Natural killer cell (primary cell): ENCODE results near the gene VPS35L. TPM values are rescaled to one million over a fixed set of nuclear protein-coding genes. Genes with fewer than 3 reads are reported as not detected.

Experiments used
- ATAC-seq, 3 donors: fragments of 150-1000 bp in 2 of 3; fragments of 200-7000 bp in 1 of 3; cut with Tn5 transposase; 1 replicate in 1 of 3; 2 replicates in 2 of 3; pipeline ENCODE4 v1.10.0; 2021; ENCODE audit warnings: mild to moderate bottlenecking in 2 of 3, moderate library complexity in 2 of 3
- DNase-seq, 2 donors: peaks; one replicate each; pipeline versions ENCODE4 v3.0.0 to v3.0.0-alpha.2; 2013 to 2021; ENCODE audit warnings: mixed read lengths in 1 of 2
- H3K27ac ChIP-seq: one replicate; pipeline ENCODE4 v1.5.1; 2013; ENCODE audit warnings: mild to moderate bottlenecking, low read length
- H3K27me3 ChIP-seq: one replicate; pipeline ENCODE4 v1.6.1; 2013; ENCODE audit warnings: low read length; ENCODE audit not compliant: control insufficient read depth, insufficient read depth
- H3K36me3 ChIP-seq: one replicate; pipeline ENCODE4 v1.6.1; 2013; ENCODE audit warnings: low read length; ENCODE audit not compliant: control insufficient read depth, insufficient read depth
- H3K4me1 ChIP-seq: one replicate; pipeline ENCODE4 v1.6.1; 2013; ENCODE audit warnings: low read length; ENCODE audit not compliant: control insufficient read depth, insufficient read depth
- H3K4me3 ChIP-seq: one replicate; pipeline ENCODE4 v1.5.1; 2013; ENCODE audit warnings: low read length
- H3K9me3 ChIP-seq: one replicate; pipeline ENCODE4 v1.6.1; 2013; ENCODE audit warnings: low read length; ENCODE audit not compliant: control insufficient read depth, insufficient read depth
- H3K27ac Mint-ChIP-seq, 2 donors: one replicate each; pipeline ENCODE4 v1.8.0; 2022; ENCODE audit warnings: mild to moderate bottlenecking in 2 of 2, mixed read lengths in 2 of 2, moderate library complexity in 1 of 2
- H3K27me3 Mint-ChIP-seq, 2 donors: one replicate each; pipeline ENCODE4 v1.8.0; 2022; ENCODE audit warnings: low read depth in 2 of 2, mixed read lengths in 2 of 2
- H3K36me3 Mint-ChIP-seq: one replicate; pipeline ENCODE4 v1.8.0; 2022; ENCODE audit warnings: mixed read lengths
- H3K4me1 Mint-ChIP-seq, 2 donors: one replicate each; pipeline ENCODE4 v1.8.0; 2022; ENCODE audit warnings: mixed read lengths in 2 of 2
- H3K4me3 Mint-ChIP-seq: one replicate; pipeline ENCODE4 v1.8.0; 2022; ENCODE audit warnings: mild to moderate bottlenecking, moderate library complexity, mixed read lengths
- H3K9me3 Mint-ChIP-seq, 2 donors: one replicate each; pipeline ENCODE4 v1.8.0; 2022; ENCODE audit warnings: mixed read lengths in 2 of 2
- WGBS: methylation state at CpG from one replicate; pipeline ENCODE4 v1.1.7; 2013; ENCODE audit warnings: missing lambda C conversion rate; ENCODE audit not compliant: insufficient coverage; 5-methylcytosine and 5-hydroxymethylcytosine counted together
- intact Hi-C: fragments of 100-400 bp; cut with micrococcal nuclease; formaldehyde crosslinking; loops from one replicate; pipeline ENCODE4 v1.14.2; 2022
- total RNA-seq, 4 donors: library from RNA; stranded (reverse); fragments of 120-200 nt in 1 of 4; gene quantifications; one replicate each; pipeline versions ENCODE4 v1.2.3 to v1.2.4, GENCODE V29; 2013 to 2022
- TF ChIP-seq, protein P1 (sequence below): fragments of 200-600 bp; IDR thresholded peaks from one replicate; pipeline ENCODE4 v1.8.0; 2022; ENCODE audit warnings: antibody characterized with exemption

VPS35L gene
- total RNA-seq, 3 donors from 2014 or later (not counting 1 experiment from before 2014, with no cell fraction given) = 37.4 to 53.5 (median 44.4) TPM

DNA sequence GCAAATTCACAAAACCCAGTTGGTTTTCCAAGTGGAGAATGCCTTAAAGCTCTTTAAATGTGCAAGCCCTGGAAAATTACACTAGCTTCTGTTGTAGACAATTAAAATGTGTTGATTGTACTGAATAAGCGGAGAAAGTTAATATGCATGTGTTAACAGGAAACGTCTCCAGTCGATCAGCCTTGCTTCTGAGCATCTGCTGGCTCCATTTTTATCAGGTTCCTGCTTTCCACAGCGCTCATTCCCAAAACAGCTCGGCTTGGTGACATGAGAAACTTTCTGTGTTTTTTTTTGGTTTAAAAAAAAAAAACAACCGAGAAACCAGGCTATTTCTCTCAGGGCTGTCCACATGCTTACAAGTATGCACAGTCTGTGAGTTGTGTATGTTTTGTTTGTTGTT lies 60.7 kb downstream of the VPS35L start:
- H3K9me3 Mint-ChIP-seq = no peaks in the 10 kb centered on the region
- TF ChIP-seq, protein P1, sequence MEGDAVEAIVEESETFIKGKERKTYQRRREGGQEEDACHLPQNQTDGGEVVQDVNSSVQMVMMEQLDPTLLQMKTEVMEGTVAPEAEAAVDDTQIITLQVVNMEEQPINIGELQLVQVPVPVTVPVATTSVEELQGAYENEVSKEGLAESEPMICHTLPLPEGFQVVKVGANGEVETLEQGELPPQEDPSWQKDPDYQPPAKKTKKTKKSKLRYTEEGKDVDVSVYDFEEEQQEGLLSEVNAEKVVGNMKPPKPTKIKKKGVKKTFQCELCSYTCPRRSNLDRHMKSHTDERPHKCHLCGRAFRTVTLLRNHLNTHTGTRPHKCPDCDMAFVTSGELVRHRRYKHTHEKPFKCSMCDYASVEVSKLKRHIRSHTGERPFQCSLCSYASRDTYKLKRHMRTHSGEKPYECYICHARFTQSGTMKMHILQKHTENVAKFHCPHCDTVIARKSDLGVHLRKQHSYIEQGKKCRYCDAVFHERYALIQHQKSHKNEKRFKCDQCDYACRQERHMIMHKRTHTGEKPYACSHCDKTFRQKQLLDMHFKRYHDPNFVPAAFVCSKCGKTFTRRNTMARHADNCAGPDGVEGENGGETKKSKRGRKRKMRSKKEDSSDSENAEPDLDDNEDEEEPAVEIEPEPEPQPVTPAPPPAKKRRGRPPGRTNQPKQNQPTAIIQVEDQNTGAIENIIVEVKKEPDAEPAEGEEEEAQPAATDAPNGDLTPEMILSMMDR = no peak
- Histone ChIP-seq H3K4me3 (no peak overlapping the region), H3K9me3 (no peaks in the 10 kb centered on the region), H3K36me3 (peaks cover 9% of the 10 kb centered on the region), H3K27me3 (no peaks in the 10 kb centered on the region), H3K27ac (no peak overlapping the region), H3K4me1 (no peaks in the 10 kb centered on the region)
- DNase-seq = no peak
- ATAC-seq = no peak
- H3K4me1 Mint-ChIP-seq = no peaks in the 10 kb centered on the region
- no peak overlapping the region for H3K4me3 Mint-ChIP-seq
- no peaks in the 10 kb centered on the region for H3K27me3 Mint-ChIP-seq
- intact Hi-C loops = no loop called here
- H3K27ac Mint-ChIP-seq = no peak overlapping the region
- H3K36me3 Mint-ChIP-seq = peaks cover 4% of the 10 kb centered on the region
- WGBS = 97% methylated on average over 6 of the region's 6 CpGs

DNA sequence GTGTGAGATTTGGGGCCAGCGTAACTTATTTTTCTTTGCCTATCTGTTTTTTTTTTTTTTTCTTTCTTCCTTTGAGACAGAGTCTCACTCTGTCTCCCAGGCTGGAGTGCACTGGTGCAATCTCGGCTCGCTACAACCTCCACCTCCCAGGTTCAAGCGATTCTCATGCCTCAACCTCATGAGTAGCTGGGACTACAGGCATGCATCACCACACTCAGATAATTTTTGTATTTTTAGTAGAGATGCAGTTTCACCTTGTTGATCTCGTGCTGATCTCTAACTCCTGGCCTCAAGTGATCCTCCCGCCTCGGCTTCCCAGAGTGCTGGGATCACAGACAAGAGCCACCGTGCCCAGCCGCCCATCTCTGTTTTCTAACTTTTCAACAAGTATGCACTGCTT lies 63.4 kb downstream of the VPS35L start:
- no peak overlapping the region for H3K27ac Mint-ChIP-seq

DNA sequence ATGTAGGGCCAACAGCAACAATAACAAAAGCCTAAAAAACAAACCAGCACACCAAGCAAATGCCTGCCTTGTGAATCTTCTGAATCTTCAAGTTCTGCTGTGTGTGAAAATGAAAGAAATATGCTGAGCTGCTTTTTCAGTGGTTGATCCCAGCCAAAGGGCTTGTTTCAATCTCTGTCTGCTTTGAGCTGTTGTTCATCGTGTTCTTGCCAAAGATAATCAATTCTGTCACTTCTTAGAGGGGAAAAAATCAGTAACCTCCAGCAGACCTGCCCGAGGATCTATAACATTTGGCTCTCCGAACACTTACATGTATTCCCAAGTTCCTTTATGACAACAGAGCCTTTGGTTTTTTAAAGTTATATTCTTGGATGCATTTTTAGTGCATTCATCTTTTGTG lies 65.9 kb downstream of the VPS35L start:
- no peaks in the 10 kb centered on the region for H3K27me3 Mint-ChIP-seq
- intact Hi-C loops = no loop called here
- no peaks in the 10 kb centered on the region for H3K27me3 ChIP-seq
- no peak for ATAC-seq
- no peak overlapping the region for H3K4me3 ChIP-seq
- no peak overlapping the region for H3K27ac ChIP-seq
- no peak for DNase-seq
- H3K9me3 ChIP-seq = no peaks in the 10 kb centered on the region
- no peaks in the 10 kb centered on the region for H3K4me1 Mint-ChIP-seq
- WGBS = 90% methylated on average over 3 of the region's 3 CpGs
- TF ChIP-seq, protein P1 = no peak
- H3K9me3 Mint-ChIP-seq = no peaks in the 10 kb centered on the region
- H3K4me3 Mint-ChIP-seq = no peak overlapping the region
- H3K4me1 ChIP-seq = no peaks in the 10 kb centered on the region
- no peaks in the 10 kb centered on the region for H3K36me3 Mint-ChIP-seq
- peaks cover 11% of the 10 kb centered on the region for H3K36me3 ChIP-seq
- H3K27ac Mint-ChIP-seq = no peak overlapping the region

More for the DNA sequence above, 63.4 kb downstream of the VPS35L start:
- no peaks in the 10 kb centered on the region for H3K27me3 Mint-ChIP-seq
- peaks cover 7% of the 10 kb centered on the region for H3K36me3 ChIP-seq
- no peak overlapping the region for H3K4me3 ChIP-seq
- H3K9me3 Mint-ChIP-seq = no peaks in the 10 kb centered on the region
- TF ChIP-seq, protein P1 = no peak
- DNase-seq = no peak
- H3K4me3 Mint-ChIP-seq = no peak overlapping the region
- 98% methylated on average over 9 of the region's 9 CpGs for WGBS
- H3K36me3 Mint-ChIP-seq = no peaks in the 10 kb centered on the region
- no peak overlapping the region for H3K27ac ChIP-seq
- H3K9me3 ChIP-seq = no peaks in the 10 kb centered on the region
- no peaks in the 10 kb centered on the region for H3K27me3 ChIP-seq
- intact Hi-C loops = no loop called here
- H3K4me1 ChIP-seq = no peaks in the 10 kb centered on the region
- no peaks in the 10 kb centered on the region for H3K4me1 Mint-ChIP-seq
- ATAC-seq = no peak

DNA sequence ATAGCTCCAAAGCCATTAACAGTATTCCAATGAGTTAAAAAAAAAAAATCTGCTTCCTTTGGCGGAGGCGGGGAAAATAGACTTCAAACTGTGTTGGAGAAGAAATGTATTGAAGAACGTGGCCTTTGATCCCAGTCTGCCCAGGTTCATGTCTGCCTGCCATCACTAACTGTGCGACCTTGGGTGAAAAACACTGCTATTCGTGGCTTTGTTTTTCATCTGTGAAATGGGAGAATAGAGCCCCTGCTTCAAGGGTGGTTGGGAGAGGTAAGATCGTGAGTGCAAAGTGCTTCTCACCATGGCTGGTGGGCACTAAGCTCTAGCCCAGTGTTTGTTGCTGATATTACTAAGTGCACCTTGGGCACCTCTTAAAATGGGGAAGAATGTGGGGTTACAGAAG lies 69.5 kb downstream of the VPS35L start:
- Histone ChIP-seq H3K27me3 (no peaks in the 10 kb centered on the region), H3K27ac (no peak overlapping the region), H3K4me3 (no peak overlapping the region), H3K36me3 (peaks cover 9% of the 10 kb centered on the region), H3K4me1 (no peaks in the 10 kb centered on the region), H3K9me3 (no peaks in the 10 kb centered on the region)
- no peak overlapping the region for H3K4me3 Mint-ChIP-seq
- H3K27me3 Mint-ChIP-seq = no peaks in the 10 kb centered on the region
- DNase-seq = no peak
- WGBS = 97% methylated on average over 6 of the region's 6 CpGs
- no peaks in the 10 kb centered on the region for H3K36me3 Mint-ChIP-seq
- H3K9me3 Mint-ChIP-seq = no peaks in the 10 kb centered on the region
- TF ChIP-seq, protein P1 = no peak
- intact Hi-C loops = no loop called here
- H3K27ac Mint-ChIP-seq = no peak overlapping the region
- ATAC-seq = no peak
- no peaks in the 10 kb centered on the region for H3K4me1 Mint-ChIP-seq
